Measurements from ENCODE around the gene TPRX1.

TPRX1 gene

GRCh38 chr19:47755065-47755761 is 49.1 kb downstream of the TPRX1 start:
- no peak for TF ChIP-seq CTCF (IDR thresholded peaks at IDR 0.05; ENCODE audit: control insufficient read depth, extremely low read depth, insufficient read depth)
- no peak overlapping the region for H3K4me3 ChIP-seq (ENCODE audit: low read depth, low read length)
- no peak for DNase-seq (ENCODE audit: low read depth)

- TF ChIP-seq CTCF (IDR thresholded peaks at IDR 0.05; ENCODE audit: control insufficient read depth, extremely low read depth, insufficient read depth), result no peak
- no peak for DNase-seq (ENCODE audit: low read depth)
Measured at GRCh38 chr19:47754206-47755064, 49.9 kb downstream of the TPRX1 start.

GRCh38 chr19:47752440-47753211 is 51.7 kb downstream of the TPRX1 start:
- no peak for DNase-seq (ENCODE audit: low read depth)
- H3K4me3 ChIP-seq (ENCODE audit: low read depth, low read length), result no peak overlapping the region
- TF ChIP-seq CTCF (IDR thresholded peaks at IDR 0.05; ENCODE audit: control insufficient read depth, extremely low read depth, insufficient read depth), result no peak

More at GRCh38 chr19:47754206-47755064, 49.9 kb downstream of the TPRX1 start:
- no peak overlapping the region for H3K4me3 ChIP-seq (ENCODE audit: low read depth, low read length)

Measured in LNCaP clone FGC (cell line).